Muscle of leg (tissue), 16 donors: ENCODE results near the gene NPHS2. TPM values are rescaled to one million over a fixed set of nuclear protein-coding genes. Genes with fewer than 3 reads are reported as not detected.

Experiments used
- DNase-seq: peaks from one replicate; pipeline ENCODE4 v3.0.0; 2013
- H3K27ac ChIP-seq: one replicate; pipeline ENCODE4 v1.5.1; 2013; ENCODE audit warnings: mild to moderate bottlenecking, low read length, control low read depth
- H3K27me3 ChIP-seq: one replicate; pipeline ENCODE4 v1.6.1; 2013; ENCODE audit warnings: low read length; ENCODE audit not compliant: control insufficient read depth, insufficient read depth
- H3K36me3 ChIP-seq: one replicate; pipeline ENCODE4 v1.6.1; 2013; ENCODE audit warnings: low read length; ENCODE audit not compliant: control insufficient read depth, insufficient read depth
- H3K4me1 ChIP-seq: one replicate; pipeline ENCODE4 v1.6.1; 2013; ENCODE audit warnings: low read length; ENCODE audit not compliant: control insufficient read depth, insufficient read depth
- H3K4me3 ChIP-seq: one replicate; pipeline ENCODE4 v1.5.1; 2013; ENCODE audit warnings: low read length, control low read depth
- H3K9me3 ChIP-seq: replicated peaks from 2 replicates; pipeline ENCODE4 v1.6.1; 2013; ENCODE audit warnings: low read depth, low read length; ENCODE audit not compliant: control insufficient read depth
- WGBS: methylation state at CpG from one replicate; pipeline ENCODE4 v1.1.5; 2013; ENCODE audit warnings: missing lambda C conversion rate; ENCODE audit not compliant: insufficient coverage; 5-methylcytosine and 5-hydroxymethylcytosine counted together
- long read RNA-seq, 11 donors: transcript quantifications; one replicate each; lab custom pipeline, GENCODE V29; 2026
- polyA plus RNA-seq, 8 donors: library from polyadenylated mRNA; unstranded; fragments of 120-200 nt; gene quantifications; one replicate each; pipeline versions ENCODE4 v1.2.1 to v1.2.3, GENCODE V29; 2013; ENCODE audit warnings: inconsistent platforms in 1 of 8, low replicate concordance in 1 of 8; ENCODE audit not compliant: insufficient read length in 8 of 8, insufficient read depth in 1 of 8
- total RNA-seq: library from RNA; stranded (reverse); fragments of 120-200 nt; gene quantifications from one replicate; pipeline ENCODE4 v1.2.4, GENCODE V29; 2013

NPHS2 gene
- total RNA-seq (not detected), polyA plus RNA-seq (not detected)
- long read RNA-seq, donor 1: 0 reads
- long read RNA-seq, donor 2: 0 reads
- long read RNA-seq, donor 3: 0 reads
- long read RNA-seq, donor 4: 0 reads
- long read RNA-seq, donor 5: 0 reads
- long read RNA-seq, donor 6: 0 reads
- long read RNA-seq, donor 7, partial matches to known transcripts: 0 of 1 reads
- long read RNA-seq, donor 7, other reads (novel, unspliced or antisense): 0 of 1 reads
- long read RNA-seq, donor 8: 0 reads
- long read RNA-seq, donor 9: 0 reads
- long read RNA-seq, donor 10: 0 reads
- long read RNA-seq, donor 11: 0 reads

DNA sequence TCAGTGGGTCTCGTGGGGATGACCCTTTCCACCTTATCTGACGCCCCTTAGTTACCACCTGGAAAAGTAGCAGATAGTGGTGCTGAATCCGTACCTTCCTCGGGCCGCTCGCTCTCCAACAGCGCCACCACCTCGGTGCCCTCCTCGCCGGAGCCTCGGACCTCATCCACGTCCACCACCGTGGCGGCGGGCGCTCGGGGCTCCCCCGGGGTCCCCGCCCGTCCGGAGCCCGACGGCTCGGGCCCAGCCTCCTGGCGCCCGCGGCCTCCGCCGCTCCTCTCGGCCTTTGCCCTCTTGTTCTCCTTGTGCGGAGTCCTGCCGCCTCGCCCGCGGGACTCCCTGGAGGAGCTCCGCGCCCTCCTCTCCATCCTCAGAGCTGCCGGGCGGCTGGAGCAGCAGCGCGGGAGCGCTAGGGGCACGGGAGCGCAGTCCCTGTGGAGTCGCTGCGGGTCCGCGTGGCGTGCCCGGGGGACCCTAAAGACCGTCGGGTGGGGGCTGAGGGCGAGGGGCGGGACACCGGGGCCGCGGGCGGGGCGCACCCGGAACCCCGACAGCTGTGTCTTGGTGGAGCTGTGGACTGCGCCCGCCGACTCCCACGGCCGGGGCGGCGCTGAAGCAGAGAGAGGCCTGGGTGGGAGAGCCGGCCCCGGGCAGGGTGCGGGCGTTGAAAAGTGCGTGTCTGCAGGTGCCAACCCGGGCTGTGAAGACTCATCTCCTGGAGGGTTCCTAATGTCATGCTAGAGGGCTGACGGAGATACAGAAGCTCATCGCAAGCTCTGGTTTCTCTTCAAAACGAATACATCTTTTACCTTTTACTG is at the start of gene NPHS2:
Gene NPHS2 (minus strand): TSS at position 452 of the 818 bp plus-strand sequence. CDS start 84 bp downstream, at position 368.
- no peak within 1 kb of the TSS for H3K4me3 ChIP-seq

DNA sequence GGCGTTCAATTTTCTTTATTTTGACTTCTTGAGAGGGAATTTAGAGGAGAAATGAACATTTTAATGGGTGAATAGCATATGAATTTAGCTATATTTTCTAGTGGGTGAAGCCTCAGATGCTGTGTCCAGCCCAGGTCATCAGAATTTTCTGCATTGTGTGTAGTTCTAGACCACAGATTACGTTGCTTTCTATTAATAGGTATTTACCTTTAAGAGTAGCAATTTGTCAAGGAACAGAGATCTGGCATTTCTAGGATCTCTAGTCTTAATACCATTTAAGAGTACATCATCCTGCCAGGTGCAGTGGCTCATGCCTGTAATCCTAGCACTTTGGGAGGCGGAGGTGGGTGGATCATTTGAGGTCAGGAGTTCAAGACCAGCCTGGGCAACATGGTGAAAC is 36.6 kb upstream of the NPHS2 start:
- DNase-seq: no peak
- Histone ChIP-seq H3K9me3 (no peaks in the 10 kb centered on the region), H3K36me3 (no peaks in the 10 kb centered on the region), H3K4me3 (no peak overlapping the region), H3K27ac (no peak overlapping the region), H3K4me1 (no peaks in the 10 kb centered on the region), H3K27me3 (no peaks in the 10 kb centered on the region)
- 100% methylated on average over 1 of the region's 3 CpGs for WGBS

More for the DNA sequence above, at the start of gene NPHS2:
- WGBS: 1% methylated on average over 72 of the region's 77 CpGs
- peaks cover 5% of the 10 kb centered on the region for H3K4me1 ChIP-seq
- no peaks in the 10 kb centered on the region for H3K36me3 ChIP-seq
- no peaks in the 10 kb centered on the region for H3K9me3 ChIP-seq
- no peak within 1 kb of the TSS for H3K27ac ChIP-seq
- H3K27me3 ChIP-seq: peaks cover 38% of the 10 kb centered on the region
- no peak for DNase-seq

DNA sequence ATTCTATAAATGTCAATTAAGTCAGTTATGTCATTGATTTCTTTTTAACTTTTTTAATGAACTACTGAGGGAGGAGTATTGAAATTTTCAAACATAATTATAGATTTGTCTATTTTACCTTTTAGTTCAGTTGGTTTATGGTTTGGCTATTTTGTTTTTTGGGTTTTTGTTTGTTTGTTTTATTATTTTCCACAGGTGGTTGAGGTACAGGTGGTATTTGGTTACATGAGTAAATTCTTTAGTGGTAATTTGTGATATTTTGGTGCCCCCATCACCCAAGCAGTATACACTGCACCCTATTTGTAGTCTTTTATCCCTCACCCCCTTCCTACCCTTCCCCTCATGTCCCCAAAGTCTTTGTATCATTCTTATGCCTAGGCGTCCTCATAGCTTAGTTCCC is 25.3 kb upstream of the NPHS2 start:
- no CpG with 5 or more reads among the region's 1 CpG for WGBS
- no peaks in the 10 kb centered on the region for H3K9me3 ChIP-seq
- no peaks in the 10 kb centered on the region for H3K27me3 ChIP-seq
- H3K27ac ChIP-seq: no peak overlapping the region
- no peak overlapping the region for H3K4me3 ChIP-seq
- DNase-seq: no peak
- no peaks in the 10 kb centered on the region for H3K4me1 ChIP-seq
- no peaks in the 10 kb centered on the region for H3K36me3 ChIP-seq

DNA sequence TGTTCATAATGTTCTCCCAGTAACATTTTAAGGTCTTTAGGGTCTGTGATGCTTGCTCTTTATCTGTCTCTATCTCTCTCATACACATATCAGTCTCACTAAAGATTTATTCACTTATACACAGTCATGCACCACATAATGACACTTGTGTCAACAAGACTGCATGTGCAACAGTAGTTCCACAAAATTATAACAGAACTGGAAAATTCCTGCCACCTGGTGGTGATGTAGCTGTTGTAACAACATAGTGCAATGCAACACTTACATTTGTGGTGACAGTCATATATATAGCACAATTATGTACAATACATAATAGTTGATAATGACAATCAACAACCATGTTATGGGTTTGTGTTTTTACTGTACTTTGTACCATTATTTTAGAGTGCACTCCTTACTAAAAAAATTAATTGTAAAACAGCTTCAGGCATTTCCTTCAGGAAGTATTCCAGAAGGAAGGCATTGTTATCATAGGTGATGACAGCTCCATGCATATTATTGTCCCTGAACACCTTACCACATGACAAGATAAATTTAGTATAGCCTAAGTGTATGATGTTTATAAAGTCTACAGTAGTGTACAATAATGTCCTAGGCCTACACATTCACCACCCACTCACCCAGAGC is 24.0 kb upstream of the NPHS2 start:
- peak; percentile 18 for DNase-seq
- no peaks in the 10 kb centered on the region for H3K9me3 ChIP-seq
- no peak overlapping the region for H3K27ac ChIP-seq
- no peak overlapping the region for H3K4me3 ChIP-seq
- no peaks in the 10 kb centered on the region for H3K27me3 ChIP-seq
- H3K4me1 ChIP-seq: no peaks in the 10 kb centered on the region
- no peaks in the 10 kb centered on the region for H3K36me3 ChIP-seq

DNA sequence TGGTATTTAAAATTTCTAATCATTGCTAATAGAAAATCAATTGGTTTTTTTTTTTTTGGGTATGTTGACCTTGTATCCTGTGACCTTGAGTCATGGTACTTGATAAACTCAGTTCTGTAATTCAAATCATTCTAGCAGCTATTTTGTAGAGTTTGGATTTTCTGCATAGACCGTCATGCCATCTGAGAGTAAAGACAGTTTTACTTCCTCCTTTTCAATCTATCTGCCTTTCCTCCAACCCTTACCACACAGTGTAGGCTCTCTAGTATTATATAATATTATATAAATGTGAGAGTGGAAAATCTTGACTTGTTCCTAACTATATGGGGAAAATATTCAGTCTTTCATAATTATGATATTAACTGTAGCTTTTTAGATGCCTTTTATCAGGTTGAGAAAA is 22.9 kb upstream of the NPHS2 start:
- H3K9me3 ChIP-seq: no peaks in the 10 kb centered on the region
- H3K27me3 ChIP-seq: peaks cover 2% of the 10 kb centered on the region
- no peak overlapping the region for H3K4me3 ChIP-seq
- WGBS: no CpG with 5 or more reads among the region's 1 CpG
- H3K27ac ChIP-seq: no peak overlapping the region
- H3K4me1 ChIP-seq: no peaks in the 10 kb centered on the region
- no peak for DNase-seq
- H3K36me3 ChIP-seq: no peaks in the 10 kb centered on the region

DNA sequence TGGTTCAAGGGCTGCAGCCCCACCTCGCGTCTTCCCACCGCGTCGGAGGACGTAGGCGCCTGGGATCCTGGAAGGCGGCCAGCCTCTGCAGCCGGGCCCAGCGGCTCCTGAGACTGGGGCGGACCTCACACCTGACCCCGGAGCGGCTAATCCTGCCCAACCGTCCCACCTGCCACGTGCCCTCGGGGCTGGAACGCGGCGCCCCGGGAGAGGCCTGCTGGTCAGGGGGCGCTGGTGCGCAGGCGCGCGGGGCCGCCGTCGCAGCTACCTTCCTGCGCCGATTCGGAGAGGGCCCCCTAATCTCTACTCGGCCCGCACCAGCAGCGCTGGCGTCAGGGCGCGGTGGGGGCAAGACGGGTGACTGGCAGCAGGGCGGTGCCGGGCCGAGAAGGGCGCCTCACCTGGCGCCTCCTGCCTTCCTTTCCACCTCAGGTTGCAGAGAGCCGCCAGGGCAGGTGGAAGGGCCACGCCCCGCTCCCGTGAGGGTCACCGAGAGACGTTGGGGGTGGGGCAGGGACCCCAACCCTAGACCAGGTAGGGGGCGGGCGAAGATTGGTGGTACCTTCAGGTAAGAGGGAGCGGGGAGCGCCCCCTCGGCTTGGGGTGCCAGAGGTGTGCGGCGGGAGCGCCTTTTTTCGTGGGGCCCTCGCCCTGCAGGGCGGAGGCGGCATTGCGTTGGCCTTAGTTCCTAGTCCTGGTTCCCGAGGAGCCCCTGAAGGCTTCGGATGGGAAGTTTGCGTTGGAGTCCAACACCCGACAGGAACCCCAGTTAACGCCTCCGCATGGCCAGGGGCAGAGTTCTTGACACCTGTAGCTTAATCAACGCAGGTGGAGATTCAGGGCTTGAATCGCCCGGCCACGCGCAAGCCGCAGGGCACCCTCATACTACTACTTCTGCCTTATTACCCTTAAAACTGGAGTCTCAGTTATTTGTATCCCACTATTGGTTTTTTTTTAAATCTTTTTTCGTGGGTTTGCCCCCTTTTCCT is 16.1 kb upstream of the NPHS2 start, which contains the start of gene TDRD5:
Gene TDRD5 (plus strand): TSS at position 241 of the 989 bp plus-strand sequence. CDS start 784 bp downstream, outside the sequence.
- Histone ChIP-seq H3K4me3 (peak within 1 kb of the TSS; percentile 5), H3K36me3 (no peaks in the 10 kb centered on the region), H3K4me1 (peaks cover 8% of the 10 kb centered on the region), H3K27ac (no peak within 1 kb of the TSS), H3K27me3 (peaks cover 36% of the 10 kb centered on the region), H3K9me3 (no peaks in the 10 kb centered on the region)
- DNase-seq: peak; percentile 11
- 11% methylated on average over 73 of the region's 75 CpGs for WGBS

DNA sequence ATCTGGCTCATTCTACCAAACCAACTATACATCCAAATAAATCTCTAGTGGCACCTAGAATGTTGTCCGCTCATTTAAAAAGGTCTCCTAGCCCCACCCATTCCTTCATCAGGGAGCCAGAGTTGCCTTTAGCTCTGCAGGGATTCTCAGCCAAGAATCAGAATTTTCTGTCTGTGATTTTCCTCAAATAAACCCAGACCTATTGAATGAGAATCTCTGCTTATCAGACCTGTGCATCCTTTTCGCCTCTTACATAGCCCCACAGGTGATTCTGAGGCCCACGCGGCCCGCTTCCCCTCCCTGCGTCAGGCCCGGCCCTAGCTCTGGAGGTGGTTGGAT is 15.5 kb upstream of the NPHS2 start:
- H3K4me3 ChIP-seq: peak overlapping the region; percentile 5
- H3K4me1 ChIP-seq: peaks cover 8% of the 10 kb centered on the region
- H3K27me3 ChIP-seq: peaks cover 36% of the 10 kb centered on the region
- 22% methylated on average over 6 of the region's 7 CpGs for WGBS
- DNase-seq: no peak
- no peaks in the 10 kb centered on the region for H3K9me3 ChIP-seq
- H3K27ac ChIP-seq: no peak overlapping the region
- H3K36me3 ChIP-seq: no peaks in the 10 kb centered on the region

DNA sequence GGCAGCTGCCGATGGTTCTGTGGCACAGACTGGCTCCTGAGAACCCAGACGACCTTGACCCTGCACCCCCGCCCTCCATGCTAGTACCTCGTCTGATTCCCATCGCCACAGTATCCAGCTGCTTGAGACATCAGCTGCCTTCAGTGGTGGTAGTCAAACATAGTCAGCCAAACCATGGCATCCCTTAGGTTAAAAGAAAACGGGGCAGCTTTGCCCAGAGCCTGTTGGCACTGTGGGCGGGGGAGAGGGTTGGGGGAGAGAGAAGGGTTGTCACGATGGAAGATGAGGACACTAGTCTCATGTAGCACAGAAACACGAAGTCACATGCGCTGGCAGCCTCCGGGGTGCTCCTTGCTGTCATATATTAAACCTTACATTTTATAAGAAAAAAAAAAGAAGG is 14.9 kb upstream of the NPHS2 start:
- H3K4me3 ChIP-seq: no peak overlapping the region
- 73% methylated on average over 5 of the region's 11 CpGs for WGBS
- peaks cover 36% of the 10 kb centered on the region for H3K27me3 ChIP-seq
- no peaks in the 10 kb centered on the region for H3K9me3 ChIP-seq
- H3K27ac ChIP-seq: no peak overlapping the region
- no peaks in the 10 kb centered on the region for H3K36me3 ChIP-seq
- DNase-seq: no peak
- H3K4me1 ChIP-seq: peaks cover 8% of the 10 kb centered on the region

DNA sequence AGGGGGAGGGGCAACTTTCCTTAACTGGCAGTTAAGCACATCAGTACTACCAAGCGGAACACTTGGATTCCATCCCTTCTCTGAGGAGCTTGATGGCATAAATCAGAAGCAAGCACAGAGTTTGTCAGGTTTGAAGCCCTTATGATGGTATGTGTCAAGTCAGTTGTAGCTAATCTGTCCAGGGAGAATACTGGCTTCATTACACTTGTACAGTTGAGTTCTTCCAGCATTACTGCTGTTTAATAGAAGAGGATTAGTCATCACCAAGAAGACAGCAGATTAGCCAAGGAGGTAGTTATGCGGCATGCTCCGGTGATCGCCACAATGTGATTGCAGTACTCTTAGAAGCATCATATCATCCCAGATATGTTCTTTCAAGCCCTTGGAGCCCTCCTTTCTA is 13.8 kb upstream of the NPHS2 start:
- 80% methylated on average over 1 of the region's 4 CpGs for WGBS
- Histone ChIP-seq H3K36me3 (no peaks in the 10 kb centered on the region), H3K4me1 (peaks cover 8% of the 10 kb centered on the region), H3K9me3 (no peaks in the 10 kb centered on the region), H3K27ac (no peak overlapping the region), H3K27me3 (peaks cover 36% of the 10 kb centered on the region), H3K4me3 (no peak overlapping the region)
- no peak for DNase-seq
